GM21786 (cell line): ENCODE measurements around the gene GIMAP6.
"Not testable (repeated sequence)": the region's sequence is repeated elsewhere in the genome, so short reads cannot be mapped to it uniquely, and the experiment has no call there.

ENCODE experiments used
- ATAC-seq: cut with Tn5 transposase; IDR thresholded peaks from one replicate; pipeline ENCODE4 v1.9.1; 2021; ENCODE audit not compliant: unreplicated experiment

Gene GIMAP6

DNA sequence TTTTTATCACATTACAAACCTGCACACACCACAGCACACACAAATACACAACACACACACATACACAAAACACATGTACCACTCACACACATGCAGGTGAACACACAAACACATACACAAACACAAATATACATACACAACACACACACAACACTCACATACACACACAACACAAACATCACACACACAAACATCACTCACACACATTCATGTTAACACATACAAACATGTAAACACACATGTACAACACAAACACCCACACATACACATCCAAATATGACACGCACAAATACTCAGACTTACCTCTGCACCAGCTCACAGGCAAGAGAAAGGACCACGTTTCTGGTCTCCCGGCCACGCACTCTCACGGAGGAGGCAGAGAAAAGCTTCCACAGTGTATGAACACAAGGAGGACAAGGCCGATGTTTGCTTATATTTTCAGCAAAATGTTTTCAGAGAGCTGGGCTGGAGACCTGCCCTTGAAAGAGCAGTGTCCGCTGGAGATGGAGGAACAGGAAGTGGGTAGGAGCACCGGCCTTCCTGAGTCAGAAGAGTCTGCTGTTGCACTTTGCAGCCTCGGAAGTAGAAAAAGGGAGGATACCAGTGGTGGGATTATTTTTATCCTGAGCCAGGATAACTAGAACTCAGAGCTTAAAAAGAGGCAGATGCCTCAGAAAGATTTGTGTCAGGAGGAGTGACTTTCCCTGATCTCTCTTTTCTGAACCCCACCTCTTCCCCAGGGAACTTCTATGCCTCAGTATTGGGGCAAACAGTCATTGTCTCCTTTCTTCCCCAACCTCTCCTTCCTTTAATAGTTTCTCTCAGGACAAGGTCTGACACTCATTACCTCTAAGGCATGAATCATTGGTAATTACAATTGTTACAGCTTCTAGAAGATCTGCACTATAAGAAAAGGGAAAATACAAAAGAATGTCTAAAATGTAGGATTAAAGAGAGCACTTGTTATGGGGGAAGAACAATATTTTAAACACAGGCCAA lies at the start of gene GIMAP6:
TSS of gene GIMAP6 (minus strand) at position 520 of the 999 bp plus-strand sequence. CDS start 2,243 bp downstream, outside the sequence.
- ATAC-seq: peak; percentile 87

DNA sequence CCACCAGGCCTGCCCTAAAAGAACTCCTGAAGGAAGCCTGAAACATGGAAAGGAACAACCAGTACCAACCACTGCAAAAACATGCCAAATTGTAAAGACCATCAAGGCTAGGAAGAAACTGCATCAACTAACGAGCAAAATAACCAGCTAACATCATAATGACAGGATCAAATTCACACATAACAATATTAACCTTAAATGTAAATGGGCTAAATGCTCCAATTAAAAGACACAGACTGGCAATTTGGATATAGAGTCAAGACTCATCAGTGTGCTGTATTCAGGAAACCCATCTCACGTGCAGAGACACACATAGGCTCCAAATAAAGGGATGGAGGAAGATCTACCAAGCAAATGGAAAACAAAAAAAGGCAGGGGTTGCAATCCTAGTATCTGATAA lies 48.2 kb upstream of the GIMAP6 start:
- ATAC-seq: not testable (repeated sequence)

DNA sequence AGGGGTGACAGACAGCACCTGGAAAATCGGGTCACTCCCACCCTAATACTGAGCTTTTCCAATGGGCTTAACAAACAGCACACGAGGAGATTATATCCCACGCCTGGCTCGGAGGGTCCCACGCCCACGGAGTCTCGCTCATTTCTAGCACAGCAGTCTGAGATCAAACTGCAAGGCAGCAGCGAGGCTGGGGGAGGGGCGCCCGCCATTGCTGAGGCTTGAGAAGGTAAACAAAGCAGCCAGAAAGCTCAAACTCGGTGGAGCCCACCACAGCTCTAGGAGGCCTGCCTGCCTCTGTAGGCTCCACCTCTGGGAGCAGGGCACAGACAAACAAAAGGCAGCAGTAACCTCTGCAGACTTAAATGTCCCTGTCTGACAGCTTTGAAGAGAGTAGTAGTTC lies 46.4 kb upstream of the GIMAP6 start:
- ATAC-seq: not testable (repeated sequence)

DNA sequence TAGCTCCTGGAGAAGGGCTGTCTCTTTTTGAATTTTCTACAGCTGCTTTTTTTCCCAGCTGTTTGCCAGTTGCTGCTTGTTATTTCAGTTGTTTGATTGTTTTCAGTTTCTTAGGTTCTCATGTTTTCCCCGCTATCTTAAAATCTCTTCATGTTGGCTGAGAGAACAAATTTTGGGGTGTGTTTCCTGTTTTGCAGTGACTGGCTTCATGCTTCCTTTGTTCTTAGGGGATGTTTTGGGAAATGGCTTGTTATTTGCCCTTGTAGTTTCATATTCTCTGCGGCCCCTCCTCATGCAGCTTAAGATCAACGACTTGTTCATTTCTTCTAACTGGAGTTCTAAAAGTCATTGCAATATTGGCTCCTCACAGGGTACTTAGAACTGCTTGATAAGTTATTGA lies 44.7 kb upstream of the GIMAP6 start:
- ATAC-seq: not testable (repeated sequence)

DNA sequence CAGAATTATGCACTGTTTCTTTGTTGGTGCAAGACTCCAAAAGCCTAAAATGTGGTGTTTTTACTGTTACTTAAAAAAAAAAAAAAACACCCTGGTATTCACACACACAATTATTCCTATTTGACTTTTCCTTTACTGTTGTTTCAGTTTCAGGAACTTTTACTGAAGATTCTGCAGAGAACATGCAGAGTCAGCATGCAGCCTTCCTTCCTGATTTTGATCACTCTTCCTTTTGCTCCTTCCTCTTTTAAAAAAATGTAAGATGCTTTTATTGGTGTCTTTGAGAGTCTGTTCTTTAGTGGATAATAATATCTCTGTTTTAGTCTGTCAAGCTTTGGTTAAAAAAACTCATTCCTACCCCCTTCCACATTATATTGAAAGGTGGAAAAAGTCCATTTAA lies 44.1 kb upstream of the GIMAP6 start:
- ATAC-seq: not testable (repeated sequence)

DNA sequence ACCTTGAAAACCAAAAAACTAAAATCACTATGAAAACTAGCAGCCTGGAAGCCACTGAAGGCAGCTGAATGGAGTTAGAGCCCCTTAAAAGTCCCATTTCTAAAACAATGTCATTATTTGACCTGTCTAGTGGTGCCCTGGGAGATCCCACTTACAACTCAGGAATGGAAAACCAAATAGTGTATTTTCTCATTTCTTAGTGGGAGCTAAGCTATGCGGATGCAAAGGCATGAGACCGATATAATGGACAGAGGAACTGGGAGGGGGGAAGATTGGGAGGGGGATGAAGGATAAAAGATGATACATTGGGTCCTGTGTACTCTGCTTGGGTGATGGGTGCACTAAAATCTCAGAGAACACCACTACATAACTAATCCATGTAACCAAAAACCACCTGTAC lies 43.5 kb upstream of the GIMAP6 start:
- no peak for ATAC-seq

DNA sequence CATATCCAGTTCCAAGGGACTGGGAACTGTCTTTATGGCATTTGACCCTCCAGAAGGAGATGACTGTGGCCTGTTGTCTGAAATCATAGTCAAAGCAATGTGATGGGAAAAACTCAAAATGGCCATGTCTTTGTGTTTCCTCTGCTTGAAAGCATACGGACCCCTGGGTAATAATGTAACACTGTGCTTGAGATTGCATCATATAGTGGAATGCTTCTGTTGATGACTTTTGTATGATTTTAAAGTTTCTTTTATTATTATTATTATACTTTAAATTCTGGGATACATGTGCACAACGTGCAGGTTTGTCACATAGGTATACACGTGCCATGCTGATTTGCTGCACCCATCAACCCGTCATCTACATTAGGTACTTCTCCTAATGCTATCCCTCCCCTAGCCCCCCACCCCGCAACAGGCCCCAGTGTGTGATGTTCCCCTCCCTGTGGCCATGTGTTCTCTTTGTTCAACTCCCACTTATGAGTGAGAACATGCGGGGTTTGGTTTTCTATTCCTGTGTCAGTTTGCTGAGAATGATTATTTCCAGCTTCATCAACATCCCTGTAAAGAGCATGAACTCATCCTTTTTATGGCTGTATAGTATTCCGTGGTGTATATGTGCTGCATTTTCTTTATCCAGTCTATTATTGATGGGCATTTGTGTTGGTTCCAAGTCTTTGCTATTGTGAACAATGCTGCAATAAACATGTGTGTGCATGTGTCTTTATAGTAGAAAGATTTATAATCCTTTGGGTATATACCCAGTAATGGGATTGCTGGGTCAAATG lies 39.8 kb upstream of the GIMAP6 start:
- ATAC-seq: not testable (repeated sequence)

DNA sequence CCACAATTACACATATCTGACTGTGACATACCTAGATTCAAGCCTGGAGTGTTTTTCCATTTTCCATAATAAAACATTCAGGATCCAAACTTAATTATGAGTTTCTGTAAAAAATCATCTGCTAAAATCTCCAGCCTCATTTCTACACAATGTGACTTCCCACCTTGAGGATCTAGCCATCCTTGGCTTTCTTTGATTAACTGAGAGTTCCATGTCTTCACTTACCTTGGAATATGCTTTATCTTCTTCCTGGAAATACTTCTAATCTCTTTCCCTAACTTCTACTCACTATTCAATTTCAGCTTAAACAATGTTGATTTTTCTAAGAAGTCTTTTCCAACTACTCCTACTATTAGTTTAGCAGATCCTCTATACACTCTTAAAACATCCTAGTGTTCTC lies 36.8 kb upstream of the GIMAP6 start:
- ATAC-seq: no peak

DNA sequence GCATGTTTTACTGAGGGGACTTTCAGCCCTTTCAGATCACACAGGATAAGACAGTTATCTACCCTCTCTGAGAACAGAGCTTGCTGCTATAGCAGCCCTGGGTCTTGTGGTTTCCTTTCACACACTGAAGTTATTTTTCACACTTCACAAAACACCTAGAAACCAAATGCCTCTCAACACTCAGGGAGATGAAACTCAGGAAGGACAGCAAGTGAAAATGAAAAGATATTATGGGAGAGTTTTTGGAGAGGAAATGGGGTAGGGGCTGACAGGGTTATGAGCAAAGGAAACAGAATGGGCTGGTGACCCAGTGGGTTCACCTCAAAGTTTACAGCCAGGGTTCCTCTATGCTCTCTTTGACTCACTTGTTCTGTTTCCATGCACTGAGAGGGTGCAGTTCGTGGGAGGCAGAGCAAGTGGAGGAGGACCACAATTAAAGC lies 36.3 kb upstream of the GIMAP6 start:
- ATAC-seq: peak; percentile 83

DNA sequence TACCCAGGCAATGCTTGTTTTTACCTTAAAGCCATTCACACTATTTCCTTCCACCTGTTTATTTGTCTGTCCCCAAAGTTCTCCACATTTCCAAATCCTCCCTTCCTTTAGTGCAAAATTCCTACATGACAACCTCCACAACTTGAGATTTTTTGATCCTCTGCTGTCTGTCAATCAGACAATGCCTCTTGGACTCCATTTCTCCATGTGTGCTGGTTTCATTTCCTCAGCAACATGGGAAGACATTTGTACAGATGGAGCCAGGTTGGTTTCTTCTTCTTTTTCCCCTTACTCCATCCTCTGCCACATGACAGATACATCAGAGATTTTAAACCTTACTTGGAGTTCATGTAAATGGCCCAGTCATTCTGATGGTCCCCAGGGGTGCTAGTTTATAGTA lies 34.2 kb upstream of the GIMAP6 start:
- no peak for ATAC-seq

DNA sequence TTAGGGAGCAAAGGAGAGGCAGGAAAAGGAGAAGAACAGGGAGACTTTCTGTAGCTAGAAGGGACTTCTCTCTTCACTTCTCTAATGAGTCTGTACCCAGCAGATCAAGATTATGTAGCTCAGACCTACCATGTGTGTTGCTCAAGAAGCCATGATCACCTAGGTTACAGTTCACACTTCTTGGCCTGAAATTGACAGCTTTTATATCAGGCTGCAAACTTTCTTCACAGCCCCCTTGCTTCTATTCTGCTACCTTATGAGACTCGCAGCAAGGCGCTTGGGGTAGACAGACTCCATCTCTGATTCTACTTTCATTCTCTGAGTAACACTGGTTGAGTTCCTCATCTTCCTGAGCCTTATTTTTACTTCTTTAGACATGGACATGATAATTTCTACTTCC lies 33.7 kb upstream of the GIMAP6 start:
- ATAC-seq: no peak

DNA sequence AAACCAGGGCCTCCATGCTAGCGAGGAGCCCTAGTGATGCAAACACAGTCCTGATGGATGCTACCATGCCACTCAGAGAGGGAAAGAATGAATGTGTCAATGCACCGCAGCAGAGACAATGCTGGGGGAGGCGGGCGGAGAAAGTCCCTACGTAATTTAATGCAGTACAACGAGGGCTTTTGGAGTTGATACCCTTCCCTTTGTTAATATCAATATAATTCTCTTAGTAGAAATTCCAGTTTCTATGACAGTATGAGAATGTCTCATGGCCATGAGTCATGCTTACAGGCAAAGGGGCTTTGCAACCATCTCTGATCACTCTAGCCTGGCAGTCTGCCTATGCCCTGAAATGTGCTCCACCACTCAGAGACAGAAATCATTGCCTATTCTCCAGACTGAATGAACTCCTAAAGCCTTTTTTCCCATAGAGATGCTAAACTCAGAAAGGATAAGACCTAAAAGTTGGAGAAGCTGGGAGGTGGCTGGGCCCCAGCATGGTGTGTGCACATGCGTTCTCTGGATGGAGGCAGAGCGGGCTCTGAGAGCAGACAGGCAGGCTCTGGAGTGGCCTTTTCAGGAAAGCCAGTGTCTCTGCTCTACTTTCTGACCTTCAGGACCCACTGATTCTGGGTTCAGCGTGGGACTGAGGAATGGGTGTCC lies 33.0 kb upstream of the GIMAP6 start:
- no peak for ATAC-seq

DNA sequence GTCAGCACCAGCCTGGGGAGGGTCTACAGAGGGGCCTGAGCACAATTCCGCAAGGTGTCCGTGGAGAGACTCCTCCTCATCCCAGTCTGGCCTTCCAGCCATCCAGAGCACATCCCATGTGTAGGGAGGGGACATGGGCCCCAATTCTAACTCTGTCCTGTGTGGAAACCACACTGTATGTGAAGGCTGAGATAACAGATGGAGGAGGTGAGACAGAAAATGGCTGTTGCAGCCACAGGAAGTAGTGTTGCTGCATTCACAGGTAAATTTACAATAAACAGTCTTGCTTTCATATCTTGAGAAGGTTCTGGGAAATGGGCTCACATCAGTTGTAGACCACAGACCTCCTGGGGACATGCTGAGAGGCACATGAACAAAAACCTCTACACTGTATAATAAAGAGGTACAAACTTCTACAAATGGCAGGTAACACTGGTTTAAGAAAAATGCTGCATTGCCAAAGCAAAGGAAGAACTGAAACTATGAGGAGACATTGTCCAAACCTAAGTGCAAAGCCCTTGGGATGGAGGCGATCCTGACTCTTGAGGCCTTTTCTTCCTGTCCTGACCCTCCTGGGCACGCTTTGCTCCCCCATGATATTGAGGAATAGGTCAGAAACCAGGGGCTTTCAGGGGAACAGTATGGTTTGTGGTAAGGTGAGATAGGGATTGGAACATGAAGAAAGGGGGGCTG lies 31.8 kb upstream of the GIMAP6 start:
- peak; percentile 24 for ATAC-seq

DNA sequence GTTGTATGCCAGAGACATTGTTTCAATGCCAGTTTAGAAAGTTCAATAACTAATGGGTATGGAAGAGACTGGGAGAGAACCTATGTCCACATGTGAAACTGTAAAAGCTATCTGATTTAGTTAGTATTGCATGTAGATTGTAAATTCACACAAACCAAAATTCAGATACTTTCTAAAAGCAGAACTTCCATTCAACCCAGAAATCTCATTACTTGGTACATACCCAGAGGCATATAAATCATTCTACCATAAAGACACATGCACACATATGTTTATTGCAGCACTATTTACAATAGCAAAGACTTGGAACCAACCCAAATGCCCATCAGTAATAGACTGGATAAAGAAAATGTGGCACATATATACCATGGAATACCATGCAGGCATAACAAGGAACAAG lies 30.6 kb upstream of the GIMAP6 start:
- ATAC-seq: not testable (repeated sequence)

DNA sequence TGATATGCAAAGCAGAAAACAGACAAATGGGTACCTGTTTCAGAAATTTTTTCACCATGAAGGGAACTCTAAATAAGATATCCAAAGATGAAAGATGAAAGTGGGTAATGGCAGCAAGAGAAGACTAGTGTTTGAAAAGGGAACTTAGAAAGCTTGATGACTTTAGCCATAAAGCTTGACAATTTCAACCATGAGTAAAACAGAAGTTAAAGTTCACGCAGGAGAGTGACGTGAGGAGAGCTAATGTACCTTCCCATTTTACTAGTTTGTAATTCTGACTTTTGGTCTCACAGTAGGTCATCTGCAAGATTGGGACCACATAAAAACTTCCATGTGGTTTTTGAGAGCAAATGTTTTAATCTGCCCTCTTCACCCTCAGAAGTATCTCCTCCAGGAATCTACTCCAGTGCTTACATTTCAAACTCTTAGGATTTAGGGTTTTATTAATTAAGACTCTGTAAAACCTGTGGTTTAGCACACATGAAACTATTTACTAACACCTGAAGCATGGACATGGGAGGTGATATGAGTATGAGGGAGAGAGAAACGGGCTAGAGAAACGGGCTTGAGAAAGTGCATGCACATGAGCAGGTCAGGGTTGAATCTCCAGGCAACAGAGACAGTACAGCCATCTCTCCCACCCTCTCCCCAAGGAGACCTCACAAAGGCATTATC lies 28.9 kb upstream of the GIMAP6 start:
- no peak for ATAC-seq

DNA sequence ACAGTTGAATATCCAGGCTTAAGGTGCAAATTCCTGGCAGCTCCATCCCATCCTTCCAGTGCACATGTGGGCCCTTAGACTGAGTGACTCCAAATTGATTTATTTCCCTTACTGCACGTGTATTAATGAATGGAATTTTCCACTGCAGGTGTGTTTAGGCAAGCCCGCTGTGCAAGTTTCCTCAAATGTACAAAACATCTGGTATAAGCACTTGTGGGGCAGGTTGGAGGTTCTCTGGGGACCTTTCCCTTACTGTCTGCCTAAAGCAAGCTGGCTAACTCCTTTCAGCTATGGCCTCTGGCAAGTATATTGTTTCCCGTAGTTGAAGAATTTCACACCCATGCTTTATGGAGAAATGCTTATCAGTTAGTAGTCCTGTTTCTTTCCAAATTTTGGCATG lies 25.3 kb upstream of the GIMAP6 start:
- no peak for ATAC-seq

DNA sequence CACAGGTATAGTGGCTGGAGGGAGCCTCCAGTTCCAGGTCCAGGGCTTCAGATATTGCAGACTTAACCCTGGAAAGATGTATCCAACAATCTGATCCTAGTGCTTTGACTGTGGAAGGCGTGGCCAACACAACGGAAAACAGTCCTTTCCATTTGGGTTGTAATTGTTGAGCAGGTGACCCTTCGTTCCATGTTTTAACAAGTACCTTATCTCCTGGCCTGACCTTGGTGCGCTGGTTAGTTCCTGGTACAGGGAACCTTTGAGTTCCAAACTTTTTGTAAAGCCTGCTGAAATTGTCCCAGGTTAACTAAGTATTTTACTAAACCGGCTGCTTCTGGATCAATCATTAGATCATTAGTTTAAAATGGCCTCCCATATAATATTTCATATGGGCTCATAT lies 23.9 kb upstream of the GIMAP6 start:
- ATAC-seq: no peak

DNA sequence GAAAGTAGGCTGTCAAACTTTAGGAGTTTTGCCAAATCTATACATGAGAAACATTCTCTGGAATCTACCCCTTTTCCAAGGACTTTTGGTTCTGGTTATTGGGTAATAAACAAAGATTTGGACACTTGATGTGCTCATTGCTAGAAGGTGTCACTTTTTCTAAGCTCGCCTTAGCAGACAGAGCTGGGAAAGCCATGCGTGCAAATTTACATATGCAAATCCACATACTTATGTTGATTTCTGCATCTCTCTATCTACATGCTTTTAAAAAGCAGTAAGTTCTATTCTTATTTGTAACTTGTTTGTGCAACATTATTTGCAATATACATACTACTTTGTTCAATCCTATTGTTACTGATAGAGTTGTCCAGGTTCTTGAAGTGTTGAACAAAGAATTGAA lies 22.5 kb upstream of the GIMAP6 start:
- no peak for ATAC-seq

DNA sequence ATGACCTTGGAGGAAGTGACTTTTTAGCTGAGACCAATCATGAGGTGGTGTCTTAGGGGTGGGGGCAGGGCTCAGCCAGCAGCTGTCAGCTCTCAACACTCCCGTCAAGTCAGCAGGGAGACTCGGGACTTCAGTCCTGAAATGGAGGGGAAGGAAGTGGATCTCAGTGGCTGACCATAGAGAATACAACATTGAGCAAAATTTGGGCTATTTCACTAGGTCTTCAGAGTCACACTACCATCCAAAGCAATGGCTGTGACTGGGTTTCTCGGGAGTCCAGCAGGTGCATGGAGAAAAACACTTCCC lies 16.8 kb upstream of the GIMAP6 start:
- no peak for ATAC-seq

DNA sequence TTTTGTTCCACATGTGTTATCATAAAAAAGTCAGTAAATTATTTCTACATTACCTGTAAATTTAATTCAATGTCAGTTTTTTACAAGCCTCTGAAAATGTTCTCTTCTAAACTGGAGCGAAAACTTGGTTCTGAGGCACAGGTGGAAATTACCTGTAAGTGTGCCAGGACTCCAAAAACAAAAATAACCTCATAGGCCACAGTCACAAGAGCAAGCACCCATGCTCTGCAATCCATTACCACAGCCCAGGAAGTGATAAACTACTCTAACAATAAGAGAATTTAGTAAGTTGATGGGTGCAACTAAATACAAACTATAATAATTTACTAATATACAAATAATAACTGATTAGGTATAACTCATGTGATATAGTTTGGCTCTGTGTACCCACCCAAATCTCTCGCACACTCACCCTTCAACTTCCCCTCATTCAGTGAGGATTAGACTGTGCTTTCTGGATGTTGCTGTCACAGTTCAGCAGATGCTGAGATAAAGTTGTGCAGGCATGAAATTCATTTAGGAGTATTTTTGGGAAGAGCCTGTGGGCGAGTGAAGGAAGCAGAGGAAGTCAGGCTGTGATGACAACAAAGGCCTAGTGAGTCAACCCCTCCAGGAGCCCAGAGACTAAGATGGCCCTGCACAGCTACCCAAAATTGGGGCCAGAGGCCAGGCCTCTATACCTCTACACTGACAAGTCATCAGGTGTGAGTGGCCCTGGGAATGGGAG lies 16.3 kb upstream of the GIMAP6 start:
- no peak for ATAC-seq
